Adrenal gland (tissue), 12 donors: ENCODE results near the gene PSMD6. TPM values are rescaled to one million over a fixed set of nuclear protein-coding genes. Genes with fewer than 3 reads are reported as not detected.

Experiments used
- DNase-seq, 7 donors: peaks; one replicate each; pipeline ENCODE4 v3.0.0-alpha.2; 2019 to 2020
- H3K27ac ChIP-seq, 5 donors: fragments of 200-600 bp; sonication (generic) in 4 of 5; 1 replicate in 3 of 5; 2 replicates in 2 of 5; pipeline versions ENCODE4 v1.5.1 to v1.8.0; 2016 to 2020; ENCODE audit warnings: mild to moderate bottlenecking in 1 of 5
- H3K27me3 ChIP-seq: fragments of 200-600 bp; 2 replicates; pipeline ENCODE4 v1.8.0; 2021
- H3K36me3 ChIP-seq, 2 donors: fragments of 200-600 bp; replicated peaks in 1 of 2; 1 replicate in 1 of 2; 2 replicates in 1 of 2; pipeline versions ENCODE4 v1.5.1 to v1.8.0; 2018 to 2022
- H3K4me1 ChIP-seq, 2 donors: fragments of 200-600 bp; replicated peaks in 1 of 2; 1 replicate in 1 of 2; 2 replicates in 1 of 2; pipeline versions ENCODE4 v1.5.1 to v1.8.0; 2018 to 2021
- H3K4me3 ChIP-seq, 4 donors: fragments of 200-600 bp; sonication (generic) in 3 of 4; one replicate each; pipeline ENCODE4 v1.5.1; 2016 to 2018
- H3K9me3 ChIP-seq, 3 donors: fragments of 200-600 bp; sonication (generic) in 1 of 3; replicated peaks in 1 of 3; 1 replicate in 2 of 3; 2 replicates in 1 of 3; pipeline versions ENCODE4 v1.5.1 to v1.8.0; 2016 to 2021
- CTCF ChIP-seq, 6 experiments: fragments of 450-650 bp in 4 of 6; fragments of 200-600 bp in 2 of 6; sonication (generic) in 1 of 6; IDR thresholded peaks; 1 replicate in 5 of 6; 2 replicates in 1 of 6; pipeline versions ENCODE4 v1.5.1 to v1.8.0; 2016 to 2021; ENCODE audit warnings: antibody characterized with exemption in 6 of 6, mild to moderate bottlenecking in 2 of 6, moderate library complexity in 1 of 6
- POLR2A ChIP-seq, 2 donors: fragments of 450-650 bp; IDR thresholded peaks; one replicate each; pipeline ENCODE4 v1.6.1; 2017; ENCODE audit warnings: antibody characterized with exemption in 2 of 2, mild to moderate bottlenecking in 2 of 2, moderate library complexity in 1 of 2
- WGBS, 4 donors: extraction: QIAGEN DNeasy Blood & Tissue Kit in 2 of 4; methylation state at CpG; one replicate each; pipeline versions ENCODE4 v1.1.5 to v1.1.7; 2013 to 2017; 5-methylcytosine and 5-hydroxymethylcytosine counted together
- intact Hi-C, 2 donors: fragments of 100-400 bp; cut with DNase I; formaldehyde crosslinking; loops; one replicate each; pipeline versions ENCODE4 v1.14.1 to v1.15.0; 2022 to 2023
- polyA plus RNA-seq, 3 donors: library from polyadenylated mRNA; stranded (reverse); fragments of 200-250 nt in 2 of 3; fragments of 350-450 nt in 1 of 3; fragmentation: Illumina TruSeq in 1 of 3; extraction: RNeasy Lipid Tissue Mini Kit (QIAGEN cat#74804) in 1 of 3; gene quantifications; one replicate each; pipeline ENCODE4 v1.2.3, GENCODE V29; 2013 to 2014
- total RNA-seq, 9 donors: library from RNA; depleted of rRNA in 4 of 9; stranded (reverse); fragments of >200 nt in 4 of 9; fragments of 120-200 nt in 1 of 9; fragmentation: NEBNext Ultra II Directional in 1 of 9; extraction: Animal tissue kit (Norgen Biotek cat#: 25700) in 1 of 9; gene quantifications; one replicate each; pipeline versions ENCODE4 v1.1.0 to v1.2.4, GENCODE V29; 2013 to 2023
- donor health status: healthy with polysubstance abuse.
- donor health status: Bipolar disorder and iron deficiency.
- donor health status: DM: yes; HTN: yes; CAD: no.
- donor health status: DM: no; HTN: no; CAD: no.
- donor health status: DM: no; HTN: no; CAD: no.
- donor health status: DM: yes; HTN: yes; CAD: no.

The PSMD6 gene
- total and polyA plus RNA-seq, 12 donors: 52.8 to 206 (median 96.9) TPM

DNA sequence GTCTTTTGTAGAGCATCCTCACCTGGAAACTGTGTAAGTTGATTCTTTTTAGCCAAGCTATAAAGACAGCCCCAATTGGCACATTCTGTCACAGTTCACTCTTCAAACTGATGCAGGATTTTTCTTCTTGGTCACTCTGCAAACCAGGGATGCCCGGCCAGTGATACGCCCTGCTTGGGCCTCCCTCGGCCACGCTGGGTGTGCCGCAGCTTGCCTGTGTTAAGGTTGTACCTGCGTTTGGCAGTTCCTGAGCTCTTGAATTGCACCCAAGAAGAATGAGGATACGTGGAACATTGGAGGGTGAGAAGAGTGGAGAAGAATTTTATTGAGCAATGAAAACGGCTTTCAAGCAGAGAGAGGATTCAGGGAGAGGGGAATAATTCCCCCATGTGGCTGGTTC lies 49.9 kb downstream of the PSMD6 start:
- 90 to 99% (median 98%) methylated on average over 8 of the region's 8 CpGs for WGBS, 4 donors
- Histone ChIP-seq H3K4me3 (no peak overlapping the region), H3K27me3 (no peaks in the 10 kb centered on the region), H3K27ac (no peak overlapping the region), H3K9me3 (no peaks in the 10 kb centered on the region), H3K4me1 (peaks cover 13 to 50% of the 10 kb centered on the region in 2 donors), H3K36me3 (no peaks in the 10 kb centered on the region)
- intact Hi-C loops: no loop called here
- TF ChIP-seq CTCF (IDR thresholded peaks at IDR 0.05) (no peak), POLR2A (IDR thresholded peaks at IDR 0.05) (no peak)
- no peak for DNase-seq

- Histone ChIP-seq H3K27me3 (no peaks in the 10 kb centered on the region), H3K9me3 (no peaks in the 10 kb centered on the region), H3K27ac (no peak overlapping the region), H3K4me3 (no peak overlapping the region), H3K36me3 (no peaks in the 10 kb centered on the region), H3K4me1 (peaks cover 17 to 54% of the 10 kb centered on the region in 2 donors)
- TF ChIP-seq CTCF (IDR thresholded peaks at IDR 0.05) (no peak), POLR2A (IDR thresholded peaks at IDR 0.05) (no peak)
- WGBS, 4 donors: 55 to 59% (median 58%) methylated on average over 4 of the region's 4 CpGs
- DNase-seq: no peak
- intact Hi-C loops: no loop called here
Measured at GRCh38 chr3:63972987-63973386, 50.3 kb downstream of the PSMD6 start.

- Histone ChIP-seq H3K4me3 (no peak overlapping the region), H3K9me3 (no peaks in the 10 kb centered on the region), H3K27me3 (no peaks in the 10 kb centered on the region), H3K36me3 (no peaks in the 10 kb centered on the region), H3K4me1 (peaks cover 24 to 58% of the 10 kb centered on the region in 2 donors), H3K27ac (no peak overlapping the region)
- intact Hi-C loops: no loop called here
- TF ChIP-seq POLR2A (IDR thresholded peaks at IDR 0.05) (no peak), CTCF (IDR thresholded peaks at IDR 0.05) (no peak)
- 77 to 81% (median 78%) methylated on average over 2 of the region's 2 CpGs for WGBS, 4 donors
- no peak for DNase-seq
Measured at GRCh38 chr3:63972196-63972595, 51.1 kb downstream of the PSMD6 start.

- whole genome bisulfite sequencing, 4 donors: 70 to 79% (median 74%) methylated on average over 11 of the region's 11 CpGs
- Histone ChIP-seq H3K4me1 (peaks cover 18 to 49% of the 10 kb centered on the region in 2 donors), H3K36me3 (no peaks in the 10 kb centered on the region), H3K4me3 (no peak overlapping the region), H3K27me3 (no peaks in the 10 kb centered on the region), H3K9me3 (no peaks in the 10 kb centered on the region), H3K27ac (no peak overlapping the region)
- intact Hi-C loops: no loop called here
- TF ChIP-seq POLR2A (IDR thresholded peaks at IDR 0.05) (no peak), CTCF (IDR thresholded peaks at IDR 0.05) (no peak)
- DNase-seq: no peak
Measured at GRCh38 chr3:63970631-63971475, 52.4 kb downstream of the PSMD6 start.
